HG02885 (cell line): ENCODE measurements around the gene CHEK1.
"Not testable (repeated sequence)": the region's sequence is repeated elsewhere in the genome, so short reads cannot be mapped to it uniquely, and the experiment has no call there.

ENCODE experiments used
- ATAC-seq: cut with Tn5 transposase; IDR thresholded peaks from one replicate; pipeline ENCODE4 v1.9.1; 2021; ENCODE audit warnings: mild to moderate bottlenecking; ENCODE audit not compliant: unreplicated experiment, poor library complexity

CHEK1 gene

GRCh38 chr11:125624756-125625213 lies at the start of gene CHEK1:
Gene CHEK1 (plus strand): TSS chr11:125625163. CDS start chr11:125626769, 1,606 bp downstream.
- ATAC-seq = no peak

- ATAC-seq = not testable (repeated sequence)
Observed at GRCh38 chr11:125577181-125577580, 47.8 kb upstream of the CHEK1 start.

DNA sequence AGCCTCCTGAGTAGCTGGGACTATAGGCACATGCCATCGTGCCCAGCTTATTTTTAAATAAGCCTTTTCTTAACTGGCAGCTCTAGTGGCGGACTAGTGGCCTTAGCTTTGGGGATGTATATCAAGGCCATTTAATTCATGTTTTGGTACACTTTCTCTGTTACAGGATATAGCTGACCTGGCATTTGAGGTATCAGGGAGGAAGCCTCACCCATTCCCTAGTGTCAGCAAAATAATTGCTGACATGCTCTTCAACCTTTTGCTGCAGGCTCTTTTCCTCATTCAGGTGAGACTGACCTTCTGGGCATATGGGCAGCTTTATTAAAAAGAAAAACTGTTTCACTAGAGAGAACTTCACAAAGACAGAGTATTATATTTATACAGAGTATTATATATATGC lies 46.2 kb upstream of the CHEK1 start:
- no peak for ATAC-seq

- ATAC-seq = no peak
Observed at GRCh38 chr11:125579811-125580210, 45.2 kb upstream of the CHEK1 start.

- ATAC-seq = no peak
Observed at GRCh38 chr11:125583496-125583895, 41.5 kb upstream of the CHEK1 start.

- no peak for ATAC-seq
Observed at GRCh38 chr11:125585487-125585886, 39.5 kb upstream of the CHEK1 start.

- ATAC-seq = no peak
Observed at GRCh38 chr11:125586623-125587022, 38.3 kb upstream of the CHEK1 start.

- ATAC-seq = no peak
Observed at GRCh38 chr11:125587480-125587879, 37.5 kb upstream of the CHEK1 start.

DNA sequence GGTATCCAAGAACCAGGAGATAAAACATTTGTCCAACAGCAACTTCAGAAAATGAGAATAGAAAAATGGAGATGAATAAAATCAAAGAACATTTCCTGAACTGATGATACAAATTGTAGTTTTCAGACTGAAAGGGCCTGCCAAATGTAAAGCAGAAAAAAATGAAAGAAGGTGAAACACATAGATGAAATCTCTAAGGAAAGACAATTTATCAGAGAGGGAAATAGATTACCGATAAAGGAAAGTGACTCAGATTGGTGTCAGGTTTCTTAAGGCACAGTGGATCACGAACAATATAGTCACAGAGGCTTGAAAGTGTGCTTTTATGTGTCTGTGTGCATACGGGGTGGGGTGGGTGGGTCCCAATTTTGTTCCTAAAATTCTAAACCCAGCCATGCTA lies 36.5 kb upstream of the CHEK1 start:
- ATAC-seq = no peak

DNA sequence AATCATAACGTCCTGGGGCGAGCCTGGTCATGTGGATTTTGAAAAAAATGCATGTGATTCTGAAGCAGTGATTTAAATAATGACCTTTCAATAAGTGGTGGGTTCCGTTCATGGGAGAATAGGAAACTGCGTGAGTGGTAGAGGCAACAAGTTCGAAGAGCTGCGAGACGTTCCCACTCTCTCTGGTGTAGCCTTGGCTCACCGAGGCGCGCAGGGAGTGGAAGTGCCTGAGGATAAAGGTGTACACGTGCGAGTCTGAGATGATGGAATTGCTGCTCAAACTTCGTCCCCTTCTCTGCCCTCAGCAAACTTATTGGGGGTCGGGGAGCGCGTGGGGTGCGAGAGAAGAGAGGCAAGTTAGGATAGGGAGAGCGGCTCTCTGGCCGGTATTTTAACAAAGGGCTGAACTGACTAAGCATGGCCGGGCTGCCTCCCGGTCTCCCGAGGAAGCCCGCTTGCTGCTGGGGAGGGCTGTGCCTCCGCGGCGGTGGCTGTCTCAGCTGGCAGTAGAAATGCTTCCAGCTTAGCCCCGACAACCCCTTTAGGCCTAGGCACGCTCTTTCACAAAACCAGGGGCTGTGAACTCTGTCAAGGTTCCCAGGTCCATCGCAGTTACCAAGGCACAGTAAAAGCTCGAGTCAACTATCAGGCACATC lies 33.2 kb upstream of the CHEK1 start:
- peak; percentile 21 for ATAC-seq

DNA sequence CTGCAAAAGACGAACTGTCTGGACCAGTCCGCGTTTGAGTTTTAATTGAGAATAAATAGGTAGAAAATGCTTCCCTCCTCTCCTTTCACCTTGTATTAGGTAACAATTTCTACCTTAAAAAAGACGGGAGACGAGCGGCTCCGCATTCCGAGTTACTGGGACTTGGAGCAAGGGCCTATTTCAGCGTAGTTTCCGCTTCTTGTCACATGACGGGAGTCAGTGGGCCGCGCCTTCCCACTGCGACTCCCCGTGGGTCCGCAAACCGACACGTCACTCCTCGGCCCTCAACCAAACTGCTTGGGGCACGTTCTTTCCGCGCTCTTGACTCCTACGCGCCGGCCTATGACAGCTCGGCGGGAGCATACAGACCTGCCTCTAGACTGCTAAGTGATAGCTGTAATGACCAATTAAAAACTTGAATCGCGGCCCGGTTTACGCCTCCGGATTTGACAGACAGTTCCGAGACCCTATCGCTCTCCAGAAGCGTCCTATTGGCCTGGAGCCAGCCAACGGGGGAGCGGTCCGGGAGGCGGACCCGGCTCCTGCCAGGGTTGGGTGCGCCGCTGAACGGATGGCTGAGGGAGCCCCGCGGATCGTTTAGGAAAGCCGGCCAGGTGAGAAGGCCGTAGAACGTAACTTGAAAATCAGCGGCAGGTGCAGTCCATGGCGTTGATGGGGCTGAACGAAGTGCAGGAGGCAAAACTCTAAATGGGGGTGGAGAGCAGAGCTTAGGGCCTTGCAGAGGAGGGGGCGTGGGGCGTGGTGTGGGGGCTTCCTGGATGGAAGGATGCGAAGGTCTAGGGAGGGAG lies 32.5 kb upstream of the CHEK1 start, which contains the start of gene STT3A:
TSS of gene STT3A (plus strand) at position 548 of the 809 bp plus-strand sequence. CDS start 3,064 bp downstream, outside the sequence.
- peak; percentile 98 for ATAC-seq

- no peak for ATAC-seq
Observed at GRCh38 chr11:125593114-125593820, 31.7 kb upstream of the CHEK1 start.

- no peak for ATAC-seq
Observed at GRCh38 chr11:125594958-125595357, 30.0 kb upstream of the CHEK1 start.

DNA sequence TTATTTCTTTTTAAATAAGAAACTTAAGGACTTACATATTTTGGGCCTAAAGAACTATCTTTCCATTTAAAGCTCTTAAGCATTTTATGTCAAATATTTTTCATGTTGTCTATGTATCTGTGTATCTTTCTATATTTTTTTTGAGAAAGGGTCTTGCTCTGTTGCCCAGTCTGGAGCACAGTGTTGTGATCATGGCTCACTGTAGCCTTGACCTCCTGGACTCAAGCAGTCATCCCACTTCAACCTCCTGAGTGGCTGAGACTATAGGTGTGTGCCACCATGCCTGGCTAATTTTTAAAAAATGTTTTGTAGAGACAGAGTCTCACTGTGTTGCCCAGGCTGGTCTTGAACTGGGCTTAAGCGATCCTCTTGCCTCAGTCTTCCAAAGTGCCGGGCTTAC lies 24.3 kb upstream of the CHEK1 start:
- no peak for ATAC-seq

GRCh38 chr11:125603207-125603606 lies 21.8 kb upstream of the CHEK1 start:
- no peak for ATAC-seq

- ATAC-seq = no peak
Observed at GRCh38 chr11:125605417-125605816, 19.5 kb upstream of the CHEK1 start.

- no peak for ATAC-seq
Observed at GRCh38 chr11:125609545-125609944, 15.4 kb upstream of the CHEK1 start.

- no peak for ATAC-seq
Observed at GRCh38 chr11:125618383-125618782, 6.6 kb upstream of the CHEK1 start.

DNA sequence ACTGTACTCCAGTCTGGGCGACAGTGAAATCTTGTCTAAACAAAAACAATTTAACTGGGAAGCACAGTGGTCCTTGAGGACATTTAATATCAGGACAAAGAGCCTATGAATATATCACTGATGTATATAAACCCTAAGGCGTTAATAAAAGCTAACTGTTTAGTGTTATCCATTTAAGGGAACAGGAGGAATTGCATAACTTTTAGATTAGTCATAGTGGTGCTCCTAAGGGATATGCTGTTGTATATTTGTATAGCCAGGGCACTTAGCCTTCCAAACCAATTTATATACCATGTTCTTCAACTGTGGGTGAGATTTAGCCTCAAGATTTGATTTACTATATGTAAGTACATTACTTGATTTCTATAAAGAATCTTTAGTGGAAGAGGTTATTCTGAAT lies 3.0 kb upstream of the CHEK1 start:
- ATAC-seq = no peak

DNA sequence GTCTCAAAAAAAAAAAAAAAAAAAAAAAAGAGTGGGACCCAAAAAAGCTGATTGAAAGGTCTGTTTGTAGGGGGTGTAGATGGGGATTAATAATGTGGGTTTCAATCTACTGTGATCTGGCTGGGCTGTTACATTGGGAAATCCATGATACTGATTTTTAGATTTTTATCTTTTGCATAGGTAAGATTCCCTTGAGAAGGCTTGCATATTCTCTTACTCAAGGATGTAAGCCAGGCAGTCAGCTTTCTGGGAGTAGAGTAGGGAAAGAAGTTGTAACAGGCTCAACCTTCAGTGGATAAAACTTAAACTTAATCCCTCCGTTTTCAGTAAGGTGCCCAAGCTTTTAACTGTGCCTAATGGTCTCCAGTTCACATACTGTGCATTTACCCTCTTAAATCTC lies 1.9 kb upstream of the CHEK1 start:
- ATAC-seq = no peak

- ATAC-seq = no peak
Observed at GRCh38 chr11:125625225-125625629, 264 bp downstream of the CHEK1 start.
